Measurements from ENCODE around the gene CELA2A.
"Not testable (repeated sequence)": the region's sequence is repeated elsewhere in the genome, so short reads cannot be mapped to it uniquely, and the experiment has no call there.

The CELA2A gene

GRCh38 chr1:15500184-15501178, 43.9 kb downstream of the CELA2A start:
- DNase-seq (ENCODE audit: low read depth in 2 of 2) = no peak

- DNase-seq (ENCODE audit: low read depth in 2 of 2) = peak; percentile 8 to 36
Observed at GRCh38 chr1:15501208-15502032, 44.9 kb downstream of the CELA2A start.

- DNase-seq (ENCODE audit: low read depth in 2 of 2) = no peak
Observed at GRCh38 chr1:15504436-15504835, 47.9 kb downstream of the CELA2A start.

- DNase-seq (ENCODE audit: low read depth in 2 of 2) = no peak
Observed at GRCh38 chr1:15506831-15507230, 50.3 kb downstream of the CELA2A start.

- DNase-seq (ENCODE audit: low read depth in 2 of 2) = no peak
Observed at GRCh38 chr1:15507278-15507677, 50.7 kb downstream of the CELA2A start.

GRCh38 chr1:15508700-15509487, 52.4 kb downstream of the CELA2A start:
- DNase-seq (ENCODE audit: low read depth in 2 of 2) = no peak

DNA sequence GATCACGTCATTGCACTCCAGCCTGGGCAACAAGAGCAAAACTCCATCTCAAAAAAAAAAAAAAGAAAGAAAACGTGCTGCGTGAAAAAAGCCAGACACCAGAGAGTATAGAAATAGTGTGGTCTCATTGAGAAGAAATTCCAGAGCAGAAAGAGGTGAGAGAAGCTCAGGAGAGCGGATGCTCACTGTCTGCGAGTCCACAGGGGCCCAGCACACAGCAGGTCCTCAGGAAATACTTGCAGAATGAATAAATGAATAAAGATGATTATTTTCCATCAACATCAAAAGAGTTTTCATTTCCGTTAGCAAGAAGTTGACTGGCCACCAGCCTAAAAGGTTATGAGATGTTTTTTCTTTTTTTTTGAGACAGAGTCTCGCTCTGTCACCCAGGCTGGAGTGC, 53.1 kb downstream of the CELA2A start:
- no peak for DNase-seq (ENCODE audit: low read depth in 2 of 2)

- no peak for DNase-seq (ENCODE audit: low read depth in 2 of 2)
Observed at GRCh38 chr1:15510611-15511405, 54.3 kb downstream of the CELA2A start.

DNA sequence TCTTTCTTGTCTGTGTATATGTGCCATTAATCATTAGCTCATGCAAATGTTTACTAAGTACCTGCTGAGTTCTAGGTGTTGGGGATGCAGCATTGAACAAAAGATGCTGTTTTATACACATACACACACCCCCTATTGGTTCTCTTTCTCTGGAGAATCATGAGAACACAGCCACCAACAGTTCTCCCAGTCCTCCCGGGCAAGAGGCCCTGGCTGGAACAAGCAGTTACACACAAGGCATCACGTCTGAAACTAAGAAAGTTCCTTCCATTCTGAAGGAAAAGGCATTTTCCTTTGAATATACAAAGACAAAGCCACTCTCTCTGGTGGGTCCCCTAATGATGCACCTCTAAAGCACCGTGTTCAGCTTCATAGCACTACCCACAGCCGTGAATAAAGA, 56.7 kb downstream of the CELA2A start:
- DNase-seq (ENCODE audit: low read depth in 2 of 2) = no peak

GRCh38 chr1:15513919-15514318, 57.4 kb downstream of the CELA2A start:
- no peak for DNase-seq (ENCODE audit: low read depth in 2 of 2)

- not testable (repeated sequence) for DNase-seq (ENCODE audit: low read depth in 2 of 2)
Observed at GRCh38 chr1:15514557-15514956, 58.0 kb downstream of the CELA2A start.

- DNase-seq (ENCODE audit: low read depth in 2 of 2) = no peak
Observed at GRCh38 chr1:15515022-15515663, 58.6 kb downstream of the CELA2A start.

DNA sequence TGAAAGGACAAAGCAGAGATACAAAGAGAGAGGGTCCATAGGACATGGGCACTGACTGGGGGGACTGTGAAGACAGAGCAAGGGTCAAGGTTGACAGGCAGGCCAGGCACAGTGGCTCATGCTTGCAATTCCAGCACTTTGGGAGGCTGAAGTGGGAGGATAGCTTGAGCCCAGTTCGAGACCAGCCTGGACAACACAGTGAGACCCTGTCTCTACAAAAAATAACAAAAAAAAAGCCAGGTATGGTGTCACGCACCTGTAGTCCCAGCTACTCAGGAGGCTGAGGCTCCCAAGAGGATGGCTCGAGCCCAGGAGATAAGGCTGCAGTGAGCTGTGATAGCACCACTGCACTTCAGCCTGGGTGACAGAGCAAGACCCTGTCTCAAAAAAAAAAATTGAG, 63.1 kb downstream of the CELA2A start:
- no peak for DNase-seq (ENCODE audit: low read depth in 2 of 2)

GRCh38 chr1:15521206-15521906, 64.8 kb downstream of the CELA2A start:
- DNase-seq (ENCODE audit: low read depth in 2 of 2) = not testable (repeated sequence)

Data from stimulated activated CD8-positive, alpha-beta memory T cell treated with anti-CD3 and anti-CD28 coated beads, Interleukin-15, amount 100 ng/mL, for 48 hours (primary cell).